Measurements from ENCODE around the gene ABLIM2.

GRCh38 chr4:8153441-8153840 is 5.2 kb downstream of the ABLIM2 start:
- TF ChIP-seq CTCF (IDR thresholded peaks at IDR 0.05; ENCODE audit: insufficient read depth, low read length, poor library complexity, severe bottlenecking) (no peak), EZH2phosphoT487 (conservative IDR thresholded peaks at IDR 0.05; ENCODE audit: low read length) (no peak)
